ENCODE results near the gene PRKCE. TPM values are rescaled to one million over a fixed set of nuclear protein-coding genes. Genes with fewer than 3 reads are reported as not detected.
A peak's percentile ranks its signal among the peaks of the same experiment; 100 is the strongest.

The PRKCE gene
- total RNA-seq, 2 experiments from 2014 or later = 24.9 to 26.2 TPM

GRCh38 chr2:45746888-45747287 is 95.4 kb downstream of the PRKCE start:
- Mint-ChIP-seq H3K27ac (no peak overlapping the region), H3K27me3 (no peaks in the 10 kb centered on the region), H3K4me1 (ENCODE audit: low read depth) (no peaks in the 10 kb centered on the region), H3K9me3 (peaks cover 5% of the 10 kb centered on the region), H3K36me3 (ENCODE audit: low read depth) (no peaks in the 10 kb centered on the region), H3K4me3 (no peak overlapping the region)
- ATAC-seq (ENCODE audit: poor library complexity) (no peak), DNase-seq (no peak)
- no peak for TF ChIP-seq CTCF (IDR thresholded peaks at IDR 0.05)
- no peaks in the 10 kb centered on the region for H3K27me3 ChIP-seq (ENCODE audit: control insufficient read depth in 1 of 2, insufficient read depth in 2 of 2, low read length in 2 of 2)
- intact Hi-C loops (cut with DNase I, micrococcal nuclease) = no loop called here
- CTCF ChIA-PET = no interaction called here
- POLR2A ChIA-PET = no interaction called here
- H3K9me3 ChIP-seq (ENCODE audit: control insufficient read depth in 1 of 2, insufficient read depth in 1 of 2, low read length in 2 of 2) = no peaks in the 10 kb centered on the region
- H3K4me3 ChIP-seq (ENCODE audit: low read length) = no peak overlapping the region
- no peaks in the 10 kb centered on the region for H3K36me3 ChIP-seq (ENCODE audit: insufficient read depth, low read length)
- H3K4me1 ChIP-seq (ENCODE audit: insufficient read depth, low read length) = no peaks in the 10 kb centered on the region
- no peak overlapping the region for H3K27ac ChIP-seq (ENCODE audit: low read depth in 1 of 2, low read length in 2 of 2)

GRCh38 chr2:45747363-45747762 is 95.9 kb downstream of the PRKCE start:
- H3K4me3 Mint-ChIP-seq = no peak overlapping the region
- DNase-seq (no peak), ATAC-seq (ENCODE audit: poor library complexity) (no peak)
- H3K4me1 Mint-ChIP-seq (ENCODE audit: low read depth) = no peaks in the 10 kb centered on the region
- H3K27me3 ChIP-seq (ENCODE audit: control insufficient read depth in 1 of 2, insufficient read depth in 2 of 2, low read length in 2 of 2) = no peaks in the 10 kb centered on the region
- H3K27me3 Mint-ChIP-seq = no peaks in the 10 kb centered on the region
- no peaks in the 10 kb centered on the region for H3K36me3 Mint-ChIP-seq (ENCODE audit: low read depth)
- peaks cover 5% of the 10 kb centered on the region for H3K9me3 Mint-ChIP-seq
- no peak for TF ChIP-seq CTCF (IDR thresholded peaks at IDR 0.05)
- no peak overlapping the region for H3K4me3 ChIP-seq (ENCODE audit: low read length)
- H3K4me1 ChIP-seq (ENCODE audit: insufficient read depth, low read length) = no peaks in the 10 kb centered on the region
- H3K27ac ChIP-seq (ENCODE audit: low read depth in 1 of 2, low read length in 2 of 2) = no peak overlapping the region
- ChIA-PET CTCF (no interaction called here), POLR2A (no interaction called here)
- H3K9me3 ChIP-seq (ENCODE audit: control insufficient read depth in 1 of 2, insufficient read depth in 1 of 2, low read length in 2 of 2) = no peaks in the 10 kb centered on the region
- H3K27ac Mint-ChIP-seq = no peak overlapping the region
- intact Hi-C loops (cut with DNase I, micrococcal nuclease) = no loop called here
- no peaks in the 10 kb centered on the region for H3K36me3 ChIP-seq (ENCODE audit: insufficient read depth, low read length)

GRCh38 chr2:45748239-45748638 is 96.8 kb downstream of the PRKCE start:
- no peaks in the 10 kb centered on the region for H3K36me3 ChIP-seq (ENCODE audit: insufficient read depth, low read length)
- Mint-ChIP-seq H3K9me3 (peaks cover 5% of the 10 kb centered on the region), H3K27me3 (no peaks in the 10 kb centered on the region), H3K4me1 (ENCODE audit: low read depth) (no peaks in the 10 kb centered on the region), H3K27ac (no peak overlapping the region), H3K36me3 (ENCODE audit: low read depth) (no peaks in the 10 kb centered on the region), H3K4me3 (no peak overlapping the region)
- H3K9me3 ChIP-seq (ENCODE audit: control insufficient read depth in 1 of 2, insufficient read depth in 1 of 2, low read length in 2 of 2) = no peaks in the 10 kb centered on the region
- ChIA-PET CTCF (no interaction called here), POLR2A (no interaction called here)
- TF ChIP-seq CTCF (IDR thresholded peaks at IDR 0.05) = no peak
- ATAC-seq (ENCODE audit: poor library complexity) (no peak), DNase-seq (peak in 2 of 14 experiments; percentile 14 to 42)
- intact Hi-C loops (cut with DNase I, micrococcal nuclease) = no loop called here
- H3K4me3 ChIP-seq (ENCODE audit: low read length) = no peak overlapping the region
- H3K4me1 ChIP-seq (ENCODE audit: insufficient read depth, low read length) = no peaks in the 10 kb centered on the region
- no peaks in the 10 kb centered on the region for H3K27me3 ChIP-seq (ENCODE audit: control insufficient read depth in 1 of 2, insufficient read depth in 2 of 2, low read length in 2 of 2)
- H3K27ac ChIP-seq (ENCODE audit: low read depth in 1 of 2, low read length in 2 of 2) = no peak overlapping the region
